Suprapubic skin (tissue), 4 donors: ENCODE results near the gene PLXNB2. TPM values are rescaled to one million over a fixed set of nuclear protein-coding genes. Genes with fewer than 3 reads are reported as not detected.

Source experiments
- DNase-seq, 2 donors: peaks; one replicate each; pipeline ENCODE4 v3.0.0-alpha.2; 2019; ENCODE audit warnings: low spot score in 2 of 2
- H3K27ac ChIP-seq: fragments of 200-600 bp; sonication (generic); one replicate; pipeline ENCODE4 v1.5.1; 2019
- H3K27me3 ChIP-seq: fragments of 200-600 bp; sonication (generic); one replicate; pipeline ENCODE4 v1.5.1; 2019
- H3K36me3 ChIP-seq: fragments of 200-600 bp; sonication (generic); one replicate; pipeline ENCODE4 v1.5.1; 2019
- H3K4me1 ChIP-seq: fragments of 200-600 bp; sonication (generic); one replicate; pipeline ENCODE4 v1.5.1; 2019
- H3K4me3 ChIP-seq: fragments of 200-600 bp; sonication (generic); one replicate; pipeline ENCODE4 v1.5.1; 2019; ENCODE audit warnings: mild to moderate bottlenecking
- H3K9me3 ChIP-seq: fragments of 200-600 bp; sonication (generic); one replicate; pipeline ENCODE4 v1.5.1; 2019
- CTCF ChIP-seq, 2 donors: fragments of 200-600 bp in 1 of 2; fragments of 450-650 bp in 1 of 2; sonication (generic) in 1 of 2; IDR thresholded peaks; one replicate each; pipeline ENCODE4 v1.5.1; 2016 to 2019; ENCODE audit warnings: antibody characterized with exemption in 2 of 2, mild to moderate bottlenecking in 1 of 2, moderate library complexity in 1 of 2
- EP300 ChIP-seq: sonication (generic); formaldehyde crosslinking; IDR thresholded peaks from one replicate; pipeline ENCODE4 v1.6.1; 2017; ENCODE audit warnings: antibody characterized with exemption
- POLR2A ChIP-seq, 2 donors: fragments of 450-650 bp; IDR thresholded peaks; one replicate each; pipeline ENCODE4 v1.6.1; 2017; ENCODE audit warnings: antibody characterized with exemption in 2 of 2, mild to moderate bottlenecking in 2 of 2, moderate library complexity in 2 of 2
- POLR2AphosphoS5 ChIP-seq, 3 donors: sonication (generic); formaldehyde crosslinking; IDR thresholded peaks; one replicate each; pipeline ENCODE4 v1.6.1; 2017; ENCODE audit warnings: antibody characterized with exemption in 3 of 3
- WGBS: methylation state at CpG from one replicate; pipeline ENCODE4 v1.1.5; 2018; 5-methylcytosine and 5-hydroxymethylcytosine counted together
- total RNA-seq, 4 donors: library from RNA; depleted of rRNA; stranded (reverse); fragments of >200 nt; gene quantifications; one replicate each; pipeline ENCODE4 v1.1.0, GENCODE V29; 2016

Gene PLXNB2
- total RNA-seq, 4 donors from 2014 or later, result 117 to 231 (median 192) TPM

- whole genome bisulfite sequencing, result 0% methylated on average over 5 of the region's 11 CpGs
- H3K4me1 ChIP-seq, result peaks cover 27% of the 10 kb centered on the region
- peak overlapping the region; percentile 51 for H3K4me3 ChIP-seq
- peaks cover 63% of the 10 kb centered on the region for H3K27me3 ChIP-seq
- no peak for DNase-seq
- H3K36me3 ChIP-seq, result no peaks in the 10 kb centered on the region
- H3K27ac ChIP-seq, result no peak overlapping the region
- H3K9me3 ChIP-seq, result no peaks in the 10 kb centered on the region
- no peak for TF ChIP-seq POLR2A (IDR thresholded peaks at IDR 0.05)
- no peak for TF ChIP-seq POLR2AphosphoS5 (IDR thresholded peaks at IDR 0.05)
- no peak for TF ChIP-seq CTCF (IDR thresholded peaks at IDR 0.05)
- TF ChIP-seq EP300, result no peak
These were observed 47.0 kb downstream of the PLXNB2 start for GRCh38 chr22:50260434-50260800.

GRCh38 chr22:50259302-50259701 is 48.1 kb downstream of the PLXNB2 start:
- TF ChIP-seq POLR2A (IDR thresholded peaks at IDR 0.05) (no peak), CTCF (IDR thresholded peaks at IDR 0.05) (no peak), POLR2AphosphoS5 (IDR thresholded peaks at IDR 0.05) (no peak), EP300 (no peak)
- Histone ChIP-seq H3K4me1 (peaks cover 27% of the 10 kb centered on the region), H3K27me3 (peaks cover 63% of the 10 kb centered on the region), H3K9me3 (no peaks in the 10 kb centered on the region), H3K36me3 (no peaks in the 10 kb centered on the region), H3K27ac (no peak overlapping the region), H3K4me3 (no peak overlapping the region)
- DNase-seq, result no peak
- WGBS, result 89% methylated on average over 15 of the region's 15 CpGs

- no peak overlapping the region for H3K27ac ChIP-seq
- no peaks in the 10 kb centered on the region for H3K36me3 ChIP-seq
- H3K4me3 ChIP-seq, result no peak overlapping the region
- WGBS, result 71% methylated on average over 15 of the region's 24 CpGs
- H3K27me3 ChIP-seq, result peaks cover 63% of the 10 kb centered on the region
- peaks cover 27% of the 10 kb centered on the region for H3K4me1 ChIP-seq
- no peak for DNase-seq
- no peaks in the 10 kb centered on the region for H3K9me3 ChIP-seq
- TF ChIP-seq CTCF (IDR thresholded peaks at IDR 0.05) (no peak), POLR2A (IDR thresholded peaks at IDR 0.05) (no peak), EP300 (no peak), POLR2AphosphoS5 (IDR thresholded peaks at IDR 0.05) (no peak)
These were observed 48.8 kb downstream of the PLXNB2 start for GRCh38 chr22:50258361-50259292.

- Histone ChIP-seq H3K27ac (no peak overlapping the region), H3K36me3 (no peaks in the 10 kb centered on the region), H3K4me3 (no peak overlapping the region), H3K4me1 (peaks cover 25% of the 10 kb centered on the region), H3K27me3 (peaks cover 59% of the 10 kb centered on the region), H3K9me3 (no peaks in the 10 kb centered on the region)
- WGBS, result 72% methylated on average over 9 of the region's 31 CpGs
- DNase-seq, result no peak
- TF ChIP-seq CTCF (IDR thresholded peaks at IDR 0.05) (no peak), POLR2AphosphoS5 (IDR thresholded peaks at IDR 0.05) (no peak), EP300 (no peak), POLR2A (IDR thresholded peaks at IDR 0.05) (no peak)
These were observed 49.7 kb downstream of the PLXNB2 start for GRCh38 chr22:50257451-50258360.

GRCh38 chr22:50257041-50257440 is 50.4 kb downstream of the PLXNB2 start:
- peaks cover 52% of the 10 kb centered on the region for H3K27me3 ChIP-seq
- H3K4me1 ChIP-seq, result peaks cover 18% of the 10 kb centered on the region
- no peak overlapping the region for H3K4me3 ChIP-seq
- no peaks in the 10 kb centered on the region for H3K9me3 ChIP-seq
- DNase-seq, result no peak
- no peak overlapping the region for H3K27ac ChIP-seq
- TF ChIP-seq CTCF (IDR thresholded peaks at IDR 0.05), result no peak
- TF ChIP-seq EP300, result no peak
- no peak for TF ChIP-seq POLR2AphosphoS5 (IDR thresholded peaks at IDR 0.05)
- TF ChIP-seq POLR2A (IDR thresholded peaks at IDR 0.05), result no peak
- WGBS, result 39% methylated on average over 9 of the region's 16 CpGs
- no peaks in the 10 kb centered on the region for H3K36me3 ChIP-seq
